ENCODE data around the gene RPL10. TPM values are rescaled to one million over a fixed set of nuclear protein-coding genes. Genes with fewer than 3 reads are reported as not detected.
"Not testable (repeated sequence)": the region's sequence is repeated elsewhere in the genome, so short reads cannot be mapped to it uniquely, and the experiment has no call there.

The RPL10 gene
- total and polyA plus RNA-seq, 4 experiments from 2014 or later, result 4,018 to 5,740 (median 5,272) TPM

DNA sequence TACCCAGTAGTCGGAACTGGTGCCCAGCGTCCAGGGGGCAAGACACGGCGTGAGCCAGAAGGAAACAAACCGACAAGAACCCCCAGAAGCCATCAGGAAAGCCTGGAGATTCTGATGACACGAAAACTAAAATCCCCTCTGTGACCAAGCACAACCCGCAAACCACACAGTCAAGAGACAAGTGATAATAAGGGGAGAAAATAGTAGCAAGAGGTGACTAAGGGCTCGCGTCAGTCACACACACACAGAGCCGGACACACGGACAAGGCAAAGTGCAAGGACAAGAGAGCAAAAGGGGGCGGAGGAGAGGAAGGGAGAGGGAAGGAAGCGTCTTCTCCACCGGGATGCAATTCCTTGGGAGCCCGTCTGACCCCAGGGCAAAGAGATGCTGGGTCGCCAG, 9.5 kb upstream of the RPL10 start:
- H3K27ac Mint-ChIP-seq; H3K4me1 ChIP-seq (ENCODE audit: insufficient read depth, low read length); H3K27ac ChIP-seq (ENCODE audit: low read depth, low read length); H3K36me3 Mint-ChIP-seq; H3K27me3 ChIP-seq (ENCODE audit: insufficient read depth, low read length); H3K27me3 Mint-ChIP-seq; POLR2A ChIA-PET (ENCODE audit: partially characterized antibody); H3K36me3 ChIP-seq (ENCODE audit: insufficient read depth, low read length); CTCF ChIA-PET (ENCODE audit: partially characterized antibody); H3K9me3 Mint-ChIP-seq; H3K9me3 ChIP-seq (ENCODE audit: control insufficient read depth in 1 of 2, low read length in 2 of 2); DNase-seq; intact Hi-C loops (cut with micrococcal nuclease); H3K4me3 ChIP-seq (ENCODE audit: low read length in 2 of 2); H3K4me1 Mint-ChIP-seq; H3K4me3 Mint-ChIP-seq: not testable (repeated sequence)

GRCh38 chrX:154389812-154390747, 8.1 kb upstream of the RPL10 start:
- H3K4me1 Mint-ChIP-seq; H3K4me3 ChIP-seq (ENCODE audit: low read length in 2 of 2); intact Hi-C loops (cut with micrococcal nuclease); H3K27me3 ChIP-seq (ENCODE audit: insufficient read depth, low read length); H3K9me3 Mint-ChIP-seq; H3K36me3 ChIP-seq (ENCODE audit: insufficient read depth, low read length); H3K4me1 ChIP-seq (ENCODE audit: insufficient read depth, low read length); H3K4me3 Mint-ChIP-seq; POLR2A ChIA-PET (ENCODE audit: partially characterized antibody); H3K27me3 Mint-ChIP-seq; H3K27ac ChIP-seq (ENCODE audit: low read depth, low read length); CTCF ChIA-PET (ENCODE audit: partially characterized antibody); H3K36me3 Mint-ChIP-seq; H3K27ac Mint-ChIP-seq; H3K9me3 ChIP-seq (ENCODE audit: control insufficient read depth in 1 of 2, low read length in 2 of 2): not testable (repeated sequence)
- peak; percentile 24 to 70 (median 62) for DNase-seq

- H3K27me3 ChIP-seq (ENCODE audit: insufficient read depth, low read length); intact Hi-C loops (cut with micrococcal nuclease); H3K9me3 ChIP-seq (ENCODE audit: control insufficient read depth in 1 of 2, low read length in 2 of 2); H3K4me3 ChIP-seq (ENCODE audit: low read length in 2 of 2); DNase-seq; H3K27me3 Mint-ChIP-seq; H3K27ac ChIP-seq (ENCODE audit: low read depth, low read length): not testable (repeated sequence)
- POLR2A ChIA-PET (ENCODE audit: partially characterized antibody), result interaction anchor here (0.9 to 6.0 kb wide), 5 partner anchors 15 to 91 kb away, joined by 3 to 111 read pairs (median 69); partner anchors contain the start of genes DNASE1L1, SLC10A3, TAFAZZIN and UBL4A
- Mint-ChIP-seq H3K4me1 (peaks cover 7 to 32% (median 16%) of the 10 kb centered on the region in 4 donors), H3K36me3 (peaks cover 19 to 32% of the 10 kb centered on the region in 2 donors), H3K4me3 (peak overlapping the region in 2 of 8 donors; percentile 52 to 63), H3K9me3 (peaks cover 0 to 13% (median 0%) of the 10 kb centered on the region in 8 donors), H3K27ac (peak overlapping the region in 2 of 7 donors; percentile 43 to 99)
- H3K4me1 ChIP-seq (ENCODE audit: insufficient read depth, low read length), result peaks cover 15% of the 10 kb centered on the region
- peaks cover 23% of the 10 kb centered on the region for H3K36me3 ChIP-seq (ENCODE audit: insufficient read depth, low read length)
- CTCF ChIA-PET (ENCODE audit: partially characterized antibody), result interaction anchor here (0.6 kb wide), 1 partner anchor 88 kb away, joined by 3 read pairs; no protein-coding TSS in a partner anchor
Observed at GRCh38 chrX:154396363-154396762, 1.8 kb upstream of the RPL10 start.

GRCh38 chrX:154396973-154397887, 947 bp upstream of the RPL10 start:
- CTCF ChIA-PET (ENCODE audit: partially characterized antibody), result interaction anchor here (0.8 to 3.1 kb wide), 3 partner anchors 11 to 137 kb away, joined by 3 to 26 read pairs (median 3); partner anchors contain the start of gene DNASE1L1

DNA sequence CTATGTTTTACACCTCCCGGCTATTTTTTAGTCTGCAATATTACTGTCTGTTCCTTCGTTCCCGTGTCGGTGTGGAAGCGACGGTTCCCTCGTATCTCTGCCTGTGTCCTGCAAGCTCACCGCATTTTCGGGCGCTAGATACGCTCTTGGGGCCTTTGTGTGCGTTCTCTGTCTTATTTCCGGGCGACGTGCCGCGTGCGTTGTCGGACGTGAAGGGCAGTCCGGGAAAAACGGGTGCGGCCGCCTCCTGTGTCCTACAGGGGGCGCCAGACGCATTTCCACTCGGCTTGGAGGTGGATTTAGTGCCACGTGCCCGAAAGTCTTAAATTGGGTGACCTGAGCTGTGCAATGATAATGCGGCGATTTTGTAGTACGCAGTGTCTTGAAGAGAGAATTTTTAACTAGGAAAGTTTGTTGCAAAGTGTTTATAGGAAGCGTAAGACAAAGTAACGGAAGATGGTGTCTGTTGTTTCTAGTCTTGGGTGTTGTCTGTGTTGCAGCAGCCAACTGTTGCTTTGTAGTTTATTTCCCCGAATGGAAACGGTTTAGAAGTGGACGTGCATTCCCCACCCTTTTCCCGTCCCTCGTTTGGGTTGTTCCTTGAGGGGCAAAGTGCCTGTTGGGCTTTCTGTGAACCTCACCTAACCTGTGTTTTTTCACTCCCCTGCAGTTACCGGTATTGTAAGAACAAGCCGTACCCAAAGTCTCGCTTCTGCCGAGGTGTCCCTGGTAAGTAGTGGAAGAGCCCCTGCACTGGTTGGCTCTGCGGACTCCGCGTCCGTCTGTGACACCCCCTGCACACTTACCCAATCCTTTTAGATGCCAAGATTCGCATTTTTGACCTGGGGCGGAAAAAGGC, 720 bp downstream of the RPL10 start:
- peaks cover 7 to 32% (median 17%) of the 10 kb centered on the region in 4 donors for H3K4me1 Mint-ChIP-seq

More at GRCh38 chrX:154396973-154397887, 947 bp upstream of the RPL10 start:
- H3K27me3 ChIP-seq (ENCODE audit: insufficient read depth, low read length), result no peaks in the 10 kb centered on the region
- H3K27ac Mint-ChIP-seq, result peak overlapping the region; percentile 99 to 100 (median 99)
- peak in 1 of 5 donors; percentile 64 for DNase-seq
- H3K4me3 ChIP-seq (ENCODE audit: low read length in 2 of 2), result peak overlapping the region; percentile 11 to 95
- no peaks in the 10 kb centered on the region for H3K9me3 ChIP-seq (ENCODE audit: control insufficient read depth in 1 of 2, low read length in 2 of 2)
- POLR2A ChIA-PET (ENCODE audit: partially characterized antibody), result interaction anchor here (0.6 to 6.0 kb wide), 32 partner anchors 14 to 470 kb away, joined by 3 to 111 read pairs (median 6); partner anchors contain the start of genes ATP6AP1, DNASE1L1, EMD and FAM3A
- peak overlapping the region; percentile 96 to 99 (median 99) for H3K4me3 Mint-ChIP-seq
- H3K4me1 Mint-ChIP-seq, result peaks cover 7 to 32% (median 16%) of the 10 kb centered on the region in 4 donors
- peaks cover 15% of the 10 kb centered on the region for H3K4me1 ChIP-seq (ENCODE audit: insufficient read depth, low read length)
- H3K27ac ChIP-seq (ENCODE audit: low read depth, low read length), result peak overlapping the region; percentile 96
- no peaks in the 10 kb centered on the region for H3K27me3 Mint-ChIP-seq
- intact Hi-C loops (cut with micrococcal nuclease), result no loop called here
- H3K36me3 ChIP-seq (ENCODE audit: insufficient read depth, low read length), result peaks cover 23% of the 10 kb centered on the region
- peaks cover 19 to 34% of the 10 kb centered on the region in 2 donors for H3K36me3 Mint-ChIP-seq
- peaks cover 0 to 13% (median 0%) of the 10 kb centered on the region in 8 donors for H3K9me3 Mint-ChIP-seq

More for the DNA sequence above, 720 bp downstream of the RPL10 start:
- intact Hi-C loops (cut with micrococcal nuclease), result no loop called here
- Histone ChIP-seq H3K27ac (ENCODE audit: low read depth, low read length) (peak overlapping the region; percentile 96), H3K4me1 (ENCODE audit: insufficient read depth, low read length) (peaks cover 15% of the 10 kb centered on the region), H3K4me3 (ENCODE audit: low read length in 2 of 2) (peak overlapping the region; percentile 55 to 95), H3K27me3 (ENCODE audit: insufficient read depth, low read length) (no peaks in the 10 kb centered on the region), H3K9me3 (ENCODE audit: control insufficient read depth in 1 of 2, low read length in 2 of 2) (no peaks in the 10 kb centered on the region), H3K36me3 (ENCODE audit: insufficient read depth, low read length) (peaks cover 23% of the 10 kb centered on the region)
- POLR2A ChIA-PET (ENCODE audit: partially characterized antibody), result interaction anchor here (0.6 to 6.0 kb wide), 40 partner anchors 12 to 465 kb away, joined by 3 to 111 read pairs (median 4); partner anchors contain the start of genes ATP6AP1, DNASE1L1, EMD and FAM3A
- Mint-ChIP-seq H3K9me3 (peaks cover 0 to 13% (median 0%) of the 10 kb centered on the region in 8 donors), H3K27ac (peak overlapping the region; percentile 99 to 100 (median 99)), H3K36me3 (peaks cover 19 to 34% of the 10 kb centered on the region in 2 donors), H3K27me3 (no peaks in the 10 kb centered on the region), H3K4me3 (peak overlapping the region; percentile 96 to 99 (median 99))
- DNase-seq, result peak; percentile 80 to 83 (median 82)
- CTCF ChIA-PET (ENCODE audit: partially characterized antibody), result interaction anchor here (0.7 to 3.1 kb wide), 16 partner anchors 9 to 149 kb away, joined by 3 to 26 read pairs (median 4); partner anchors contain the start of genes ATP6AP1, IKBKG and SLC10A3
